ENCODE data around the gene SPO11. TPM values are rescaled to one million over a fixed set of nuclear protein-coding genes. Genes with fewer than 3 reads are reported as not detected.

Gene SPO11
- total RNA-seq, 4 donors from 2014 or later, result not detected

DNA sequence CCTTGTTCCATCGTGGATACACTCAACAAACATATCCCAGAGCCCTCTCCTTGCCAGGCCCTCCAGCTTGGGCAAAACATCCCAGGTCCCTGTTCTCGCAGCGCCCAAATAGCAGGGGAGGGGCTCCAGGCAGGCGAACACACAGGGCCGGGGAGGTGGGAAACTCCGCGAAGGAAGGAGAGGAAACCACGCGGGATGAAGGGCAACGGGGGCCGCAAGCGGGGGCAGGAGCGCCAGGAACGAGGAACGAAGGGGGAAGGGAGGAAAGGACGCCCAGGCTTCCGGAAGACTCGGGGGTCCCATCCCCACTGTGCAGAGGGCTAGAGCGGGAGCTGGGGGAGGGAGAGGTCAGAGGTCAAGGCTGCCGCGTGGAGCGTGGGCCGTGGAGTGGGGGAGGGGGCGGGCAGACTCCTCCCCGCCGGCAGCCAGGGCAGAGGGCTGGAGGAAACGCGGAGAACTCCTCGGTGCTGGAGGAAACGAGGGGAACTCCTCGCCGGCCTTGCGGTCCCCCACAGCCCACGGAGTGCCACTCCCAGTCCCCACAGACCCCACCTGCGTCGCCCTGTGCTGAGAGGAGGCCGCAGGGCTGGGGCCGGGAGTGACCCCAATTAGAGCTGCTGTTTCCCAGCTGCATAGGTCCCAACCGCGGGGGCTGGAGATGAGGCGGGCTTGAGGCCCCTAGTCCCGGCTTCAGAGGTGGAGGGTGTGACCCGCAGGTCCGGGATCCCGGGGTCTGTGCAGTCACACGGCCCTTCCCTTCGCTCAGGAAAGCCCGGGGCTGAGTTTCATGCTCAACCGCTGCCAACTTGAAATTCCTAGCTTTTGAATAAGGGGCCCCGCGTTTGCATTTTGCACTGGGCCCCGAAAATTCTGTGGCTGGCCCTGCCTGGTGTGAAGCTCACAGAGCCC lies 60.3 kb downstream of the SPO11 start:
- peak overlapping the region; percentile 46 to 59 (median 48) for H3K4me3 ChIP-seq
- peaks cover 49 to 56% (median 53%) of the 10 kb centered on the region in 4 donors for H3K4me1 ChIP-seq
- H3K27me3 ChIP-seq, result no peaks in the 10 kb centered on the region
- H3K27ac ChIP-seq (replicated peaks in 1 of 4), result peak overlapping the region; percentile 82 to 94 (median 85)
- WGBS, result 40% methylated on average over 32 of the region's 52 CpGs
- no peak for TF ChIP-seq POLR2AphosphoS5 (IDR thresholded peaks at IDR 0.05)
- TF ChIP-seq, protein P1, sequence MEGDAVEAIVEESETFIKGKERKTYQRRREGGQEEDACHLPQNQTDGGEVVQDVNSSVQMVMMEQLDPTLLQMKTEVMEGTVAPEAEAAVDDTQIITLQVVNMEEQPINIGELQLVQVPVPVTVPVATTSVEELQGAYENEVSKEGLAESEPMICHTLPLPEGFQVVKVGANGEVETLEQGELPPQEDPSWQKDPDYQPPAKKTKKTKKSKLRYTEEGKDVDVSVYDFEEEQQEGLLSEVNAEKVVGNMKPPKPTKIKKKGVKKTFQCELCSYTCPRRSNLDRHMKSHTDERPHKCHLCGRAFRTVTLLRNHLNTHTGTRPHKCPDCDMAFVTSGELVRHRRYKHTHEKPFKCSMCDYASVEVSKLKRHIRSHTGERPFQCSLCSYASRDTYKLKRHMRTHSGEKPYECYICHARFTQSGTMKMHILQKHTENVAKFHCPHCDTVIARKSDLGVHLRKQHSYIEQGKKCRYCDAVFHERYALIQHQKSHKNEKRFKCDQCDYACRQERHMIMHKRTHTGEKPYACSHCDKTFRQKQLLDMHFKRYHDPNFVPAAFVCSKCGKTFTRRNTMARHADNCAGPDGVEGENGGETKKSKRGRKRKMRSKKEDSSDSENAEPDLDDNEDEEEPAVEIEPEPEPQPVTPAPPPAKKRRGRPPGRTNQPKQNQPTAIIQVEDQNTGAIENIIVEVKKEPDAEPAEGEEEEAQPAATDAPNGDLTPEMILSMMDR (IDR thresholded peaks at IDR 0.05), result no peak
- no peak for TF ChIP-seq EP300 (IDR thresholded peaks at IDR 0.05)
- no peak for TF ChIP-seq POLR2A (IDR thresholded peaks at IDR 0.05; ENCODE audit: low read depth)
- peaks cover 0 to 22% (median 15%) of the 10 kb centered on the region in 4 donors for H3K36me3 ChIP-seq
- DNase-seq (ENCODE audit: extremely low spot score), result no peak
- intact Hi-C loops (cut with DNase I), result loop anchor here (2.0 to 10.0 kb wide), 2 partner anchors 105 to 815 kb away; no protein-coding TSS in a partner anchor
- H3K9me3 ChIP-seq, result no peaks in the 10 kb centered on the region

DNA sequence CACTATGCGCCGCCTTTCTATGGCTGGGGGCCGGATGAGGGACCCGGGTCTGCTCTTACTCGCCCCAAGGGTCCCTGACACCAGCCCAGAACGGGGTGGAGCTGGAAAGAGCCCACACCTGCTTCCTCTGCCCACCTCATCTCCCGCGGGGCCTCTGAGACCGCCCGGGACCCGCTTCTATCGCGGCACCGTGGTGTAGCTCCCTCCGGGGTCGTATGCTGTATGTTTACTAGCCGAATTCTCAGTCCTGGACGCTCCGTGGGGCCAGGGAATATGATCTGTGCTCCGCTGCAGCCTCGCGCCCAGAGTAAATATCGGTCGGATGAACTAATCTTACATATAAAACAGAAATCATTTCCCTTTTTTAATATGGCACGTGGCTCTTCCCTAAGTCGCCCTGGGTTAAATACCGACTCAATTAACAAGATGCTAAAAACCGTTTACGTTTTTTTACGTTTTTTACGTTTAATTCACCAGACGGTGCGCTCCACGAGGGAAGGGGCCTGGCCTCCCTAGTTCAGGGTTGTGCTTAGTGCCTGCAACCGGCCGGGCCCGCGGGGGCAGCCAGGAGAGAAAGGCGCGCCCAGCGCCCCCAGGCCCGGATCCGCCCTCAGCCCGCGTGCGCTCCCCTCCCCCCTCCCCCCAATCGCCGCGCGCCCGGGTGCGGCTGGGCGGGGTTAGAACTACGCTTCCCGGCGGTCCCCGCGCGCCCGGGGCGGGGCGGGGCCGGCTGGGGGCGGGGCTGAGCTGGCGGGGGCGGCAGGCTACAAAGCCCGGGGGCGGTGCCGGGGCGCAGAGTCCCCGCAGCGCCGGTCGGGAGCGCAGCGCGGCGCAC lies 61.2 kb downstream of the SPO11 start, which contains the start of gene RBM38:
TSS of gene RBM38 (plus strand) at position 793 of the 835 bp plus-strand sequence. CDS start 186 bp downstream, outside the sequence.
- H3K9me3 ChIP-seq, result no peaks in the 10 kb centered on the region

DNA sequence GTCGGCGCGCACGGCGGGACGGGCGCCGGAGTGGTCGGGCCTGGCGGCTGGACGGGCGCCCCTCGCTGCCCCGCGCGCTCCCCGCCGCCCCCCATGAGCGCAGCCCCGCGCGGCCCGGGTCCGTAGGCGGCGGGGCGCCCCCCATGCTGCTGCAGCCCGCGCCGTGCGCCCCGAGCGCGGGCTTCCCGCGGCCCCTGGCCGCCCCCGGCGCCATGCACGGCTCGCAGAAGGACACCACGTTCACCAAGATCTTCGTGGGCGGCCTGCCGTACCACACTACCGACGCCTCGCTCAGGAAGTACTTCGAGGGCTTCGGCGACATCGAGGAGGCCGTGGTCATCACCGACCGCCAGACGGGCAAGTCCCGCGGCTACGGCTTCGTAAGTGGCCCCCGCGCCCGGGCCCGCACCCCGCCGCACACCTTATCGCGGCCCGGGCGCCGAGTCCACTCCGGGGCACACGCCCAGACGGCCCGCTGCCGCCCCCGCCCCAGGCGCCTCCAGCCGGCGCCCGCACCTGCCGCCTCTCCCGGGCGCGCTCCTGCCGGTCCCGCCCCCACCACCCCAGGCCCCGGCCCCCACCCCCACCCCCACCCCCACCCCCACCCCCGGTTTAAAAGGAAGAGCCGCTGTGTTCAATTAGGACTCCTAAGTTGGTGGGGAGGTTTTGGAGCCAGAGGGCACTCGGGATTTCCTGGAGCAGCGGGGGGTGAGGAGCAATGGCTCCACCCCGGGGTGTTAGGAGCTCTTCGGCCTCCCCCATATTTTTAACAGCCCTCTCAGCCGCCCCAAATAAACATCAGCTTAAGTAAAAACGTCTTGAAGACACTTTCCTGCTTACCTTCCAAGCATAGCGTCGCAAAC lies 62.1 kb downstream of the SPO11 start:
- TF ChIP-seq EP300 (IDR thresholded peaks at IDR 0.05), result no peak
- TF ChIP-seq, protein P1 (IDR thresholded peaks at IDR 0.05), result no peak
- no peak for TF ChIP-seq POLR2AphosphoS5 (IDR thresholded peaks at IDR 0.05)
- no peak for TF ChIP-seq POLR2A (IDR thresholded peaks at IDR 0.05; ENCODE audit: low read depth)
- DNase-seq (ENCODE audit: extremely low spot score), result no peak
- Histone ChIP-seq H3K27ac (replicated peaks in 1 of 4) (peak overlapping the region; percentile 93 to 95 (median 94)), H3K4me1 (peaks cover 60 to 73% (median 69%) of the 10 kb centered on the region in 4 donors), H3K27me3 (no peaks in the 10 kb centered on the region), H3K9me3 (no peaks in the 10 kb centered on the region), H3K36me3 (peaks cover 0 to 23% (median 12%) of the 10 kb centered on the region in 4 donors), H3K4me3 (peak overlapping the region; percentile 84 to 94 (median 88))
- 16% methylated on average over 8 of the region's 98 CpGs for WGBS
- intact Hi-C loops (cut with DNase I), result no loop called here

More for the DNA sequence above, 61.2 kb downstream of the SPO11 start, which contains the start of gene RBM38:
- 46% methylated on average over 35 of the region's 78 CpGs for WGBS
- peaks cover 0 to 21% (median 10%) of the 10 kb centered on the region in 4 donors for H3K36me3 ChIP-seq
- no peaks in the 10 kb centered on the region for H3K27me3 ChIP-seq
- DNase-seq (ENCODE audit: extremely low spot score), result no peak
- peak within 1 kb of the TSS; percentile 93 to 95 (median 94) for H3K27ac ChIP-seq (replicated peaks in 1 of 4)
- intact Hi-C loops (cut with DNase I), result no loop called here
- H3K4me1 ChIP-seq, result peaks cover 52 to 65% (median 61%) of the 10 kb centered on the region in 4 donors
- peak in 1 of 2 donors; percentile 58 for TF ChIP-seq POLR2AphosphoS5 (IDR thresholded peaks at IDR 0.05)
- no peak for TF ChIP-seq EP300 (IDR thresholded peaks at IDR 0.05)
- peak within 1 kb of the TSS; percentile 84 to 94 (median 88) for H3K4me3 ChIP-seq

DNA sequence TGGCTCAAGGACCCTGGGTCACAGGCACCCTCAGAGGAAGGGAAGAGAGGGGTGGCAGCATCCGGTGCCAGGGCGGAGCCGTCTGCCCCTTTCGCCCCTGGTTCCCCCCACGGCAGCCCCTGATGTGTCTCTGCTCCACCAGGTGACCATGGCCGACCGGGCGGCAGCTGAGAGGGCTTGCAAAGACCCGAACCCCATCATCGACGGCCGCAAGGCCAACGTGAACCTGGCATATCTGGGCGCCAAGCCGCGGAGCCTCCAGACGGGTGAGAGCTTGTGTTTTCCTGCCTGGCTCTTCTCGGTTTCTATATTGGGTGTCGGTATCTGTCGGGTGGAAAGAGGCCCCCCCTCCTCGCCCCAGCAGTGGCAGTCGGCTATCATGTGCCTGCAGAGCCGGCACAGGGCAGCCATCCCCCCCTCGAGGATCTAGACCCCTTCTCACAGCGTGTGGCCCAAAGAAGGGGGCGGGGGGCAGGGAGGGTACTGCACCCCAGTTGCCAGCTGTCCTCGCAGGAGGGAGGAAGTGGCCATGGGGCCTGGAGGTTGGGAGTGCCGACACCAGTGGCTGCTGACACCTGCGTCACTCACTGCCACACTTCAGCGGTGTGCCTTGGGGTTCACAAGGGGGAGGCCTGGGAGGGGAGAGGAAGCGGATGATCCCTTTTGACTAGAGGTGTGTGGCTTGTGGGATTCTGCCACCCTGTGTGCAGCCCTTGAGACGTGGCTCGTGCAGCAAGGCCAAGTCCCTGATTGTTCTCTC lies 63.1 kb downstream of the SPO11 start:
- Histone ChIP-seq H3K9me3 (no peaks in the 10 kb centered on the region), H3K27me3 (no peaks in the 10 kb centered on the region), H3K4me3 (peak overlapping the region; percentile 84 to 94 (median 88)), H3K4me1 (peaks cover 70 to 83% (median 79%) of the 10 kb centered on the region in 4 donors), H3K36me3 (peaks cover 8 to 33% (median 22%) of the 10 kb centered on the region in 4 donors), H3K27ac (replicated peaks in 1 of 4) (peak overlapping the region; percentile 93 to 95 (median 94))
- DNase-seq (ENCODE audit: extremely low spot score), result no peak
- 61% methylated on average over 7 of the region's 33 CpGs for WGBS
- intact Hi-C loops (cut with DNase I), result no loop called here
- TF ChIP-seq EP300 (IDR thresholded peaks at IDR 0.05) (no peak), POLR2A (IDR thresholded peaks at IDR 0.05; ENCODE audit: low read depth) (peak; percentile 3), POLR2AphosphoS5 (IDR thresholded peaks at IDR 0.05) (peak; percentile 44 to 77)
- TF ChIP-seq, protein P1 (IDR thresholded peaks at IDR 0.05), result no peak

All from esophagus muscularis mucosa (tissue), 4 donors.